Transverse colon (tissue), 4 donors: Measurements from ENCODE around the gene STAC. TPM values are rescaled to one million over a fixed set of nuclear protein-coding genes. Genes with fewer than 3 reads are reported as not detected.

ENCODE experiments used
- DNase-seq: peaks from one replicate; pipeline ENCODE4 v3.0.0-alpha.2; 2019
- H3K27ac ChIP-seq, 4 donors: fragments of 200-600 bp; sonication (generic); 2 replicates each; pipeline ENCODE4 v1.5.1; 2016 to 2018; ENCODE audit warnings: inconsistent platforms in 4 of 4
- H3K27me3 ChIP-seq: fragments of 200-600 bp; sonication (generic); 2 replicates; pipeline ENCODE4 v1.5.1; 2017; ENCODE audit warnings: inconsistent platforms
- H3K36me3 ChIP-seq, 4 donors: fragments of 200-600 bp; sonication (generic); 2 replicates each; pipeline ENCODE4 v1.5.1; 2017 to 2019; ENCODE audit warnings: inconsistent platforms in 4 of 4
- H3K4me1 ChIP-seq, 4 donors: fragments of 200-600 bp; sonication (generic); 2 replicates each; pipeline ENCODE4 v1.5.1; 2017 to 2020; ENCODE audit warnings: inconsistent platforms in 4 of 4
- H3K4me3 ChIP-seq, 4 donors: fragments of 200-600 bp; sonication (generic); 1 replicate in 1 of 4; 2 replicates in 3 of 4; pipeline versions ENCODE4 v1.5.1 to v1.6.1; 2017 to 2019; ENCODE audit warnings: inconsistent platforms in 4 of 4
- H3K9me3 ChIP-seq, 2 donors: fragments of 200-600 bp; sonication (generic); 2 replicates each; pipeline ENCODE4 v1.5.1; 2017 to 2019; ENCODE audit warnings: inconsistent platforms in 2 of 2
- CTCF ChIP-seq, 5 experiments: fragments of 200-600 bp in 3 of 5; fragments of 450-650 bp in 2 of 5; sonication (generic) in 3 of 5; IDR thresholded peaks; 1 replicate in 2 of 5; 2 replicates in 3 of 5; pipeline ENCODE4 v1.5.1; 2016 to 2017; ENCODE audit warnings: antibody characterized with exemption in 5 of 5, inconsistent platforms in 3 of 5, mild to moderate bottlenecking in 2 of 5, moderate library complexity in 1 of 5
- EP300 ChIP-seq: sonication (generic); formaldehyde crosslinking; IDR thresholded peaks from one replicate; pipeline ENCODE4 v1.6.1; 2017; ENCODE audit warnings: antibody characterized with exemption, low read depth
- POLR2A ChIP-seq: fragments of 450-650 bp; IDR thresholded peaks from one replicate; pipeline ENCODE4 v1.6.1; 2016; ENCODE audit warnings: antibody characterized with exemption, mild to moderate bottlenecking, moderate library complexity
- POLR2AphosphoS5 ChIP-seq, 3 donors: sonication (generic); formaldehyde crosslinking; IDR thresholded peaks; one replicate each; pipeline ENCODE4 v1.6.1; 2016; ENCODE audit warnings: antibody characterized with exemption in 3 of 3
- WGBS, 2 donors: methylation state at CpG; one replicate each; pipeline ENCODE4 v1.1.5; 2018; ENCODE audit warnings: low coverage in 1 of 2; 5-methylcytosine and 5-hydroxymethylcytosine counted together
- in situ Hi-C, 4 donors: fragments of 200-750 bp; cut with MboI; loops; one replicate each; pipeline versions ENCODE4 v1.15.0 to v1.15.1; 2017; ENCODE audit warnings: low sequenced_read_pairs in 3 of 4, low pct_ligation_motif_present in 1 of 4, low pct_unique_long_range_greater_than_20kb in 1 of 4
- intact Hi-C: fragments of 100-400 bp; cut with DNase I; formaldehyde crosslinking; loops from one replicate; pipeline ENCODE4 v1.15.1; 2023; ENCODE audit warnings: low total_unique reads
- total RNA-seq, 4 donors: library from RNA; depleted of rRNA; stranded (reverse); fragments of >200 nt; gene quantifications; one replicate each; pipeline ENCODE4 v1.1.0, GENCODE V29; 2016

STAC gene
- total RNA-seq, 4 donors from 2014 or later: 1.3 to 3.5 TPM; not detected in 2

GRCh38 chr3:36372534-36372935 is 7.8 kb upstream of the STAC start:
- intact Hi-C loops (no loop called here), in situ Hi-C loops (no loop called here)
- TF ChIP-seq EP300 (no peak), POLR2AphosphoS5 (IDR thresholded peaks at IDR 0.05) (no peak), POLR2A (no peak), CTCF (IDR thresholded peaks at IDR 0.05) (no peak)
- no peaks in the 10 kb centered on the region for H3K27me3 ChIP-seq
- H3K9me3 ChIP-seq: no peaks in the 10 kb centered on the region
- no peak overlapping the region for H3K27ac ChIP-seq
- no peak for DNase-seq
- no peaks in the 10 kb centered on the region for H3K36me3 ChIP-seq
- H3K4me3 ChIP-seq: no peak overlapping the region
- H3K4me1 ChIP-seq: no peaks in the 10 kb centered on the region

- DNase-seq: no peak
- in situ Hi-C loops (no loop called here), intact Hi-C loops (no loop called here)
- Histone ChIP-seq H3K27ac (no peak overlapping the region), H3K27me3 (no peaks in the 10 kb centered on the region), H3K4me3 (no peak overlapping the region), H3K36me3 (no peaks in the 10 kb centered on the region), H3K4me1 (no peaks in the 10 kb centered on the region), H3K9me3 (no peaks in the 10 kb centered on the region)
- TF ChIP-seq EP300: no peak
- no peak for TF ChIP-seq POLR2A
- no peak for TF ChIP-seq CTCF (IDR thresholded peaks at IDR 0.05)
- TF ChIP-seq POLR2AphosphoS5 (IDR thresholded peaks at IDR 0.05): no peak
Observed at GRCh38 chr3:36373084-36373483, 7.2 kb upstream of the STAC start.

- Histone ChIP-seq H3K27ac (no peak overlapping the region), H3K36me3 (no peaks in the 10 kb centered on the region), H3K9me3 (no peaks in the 10 kb centered on the region), H3K4me3 (no peak overlapping the region), H3K27me3 (no peaks in the 10 kb centered on the region), H3K4me1 (no peaks in the 10 kb centered on the region)
- TF ChIP-seq POLR2A (no peak), CTCF (IDR thresholded peaks at IDR 0.05) (no peak), POLR2AphosphoS5 (IDR thresholded peaks at IDR 0.05) (no peak), EP300 (no peak)
- no peak for DNase-seq
- 50 to 51% methylated on average over 2 to 3 of the region's 3 CpGs for WGBS, 2 donors
- in situ Hi-C loops: no loop called here
- intact Hi-C loops: no loop called here
Observed at GRCh38 chr3:36373666-36374065, 6.6 kb upstream of the STAC start.

- Histone ChIP-seq H3K27ac (no peak overlapping the region), H3K27me3 (peaks cover 25% of the 10 kb centered on the region), H3K36me3 (no peaks in the 10 kb centered on the region), H3K9me3 (no peaks in the 10 kb centered on the region), H3K4me3 (peak overlapping the region in 2 of 4 donors; percentile 28 to 45), H3K4me1 (peaks cover 0 to 10% (median 2%) of the 10 kb centered on the region in 4 donors)
- DNase-seq: no peak
- in situ Hi-C loops: no loop called here
- WGBS, 2 donors: 12 to 27% methylated on average over 2 to 8 of the region's 8 CpGs
- no peak for TF ChIP-seq EP300
- no peak for TF ChIP-seq POLR2A
- intact Hi-C loops: no loop called here
Observed at GRCh38 chr3:36379872-36380220, 458 bp upstream of the STAC start.

GRCh38 chr3:36381311-36381956 is 1.1 kb downstream of the STAC start:
- no peak overlapping the region for H3K27ac ChIP-seq

More at GRCh38 chr3:36381311-36381956, 1.1 kb downstream of the STAC start:
- H3K4me3 ChIP-seq: no peak overlapping the region
- no peaks in the 10 kb centered on the region for H3K9me3 ChIP-seq
- no peak for TF ChIP-seq CTCF (IDR thresholded peaks at IDR 0.05)
- TF ChIP-seq POLR2AphosphoS5 (IDR thresholded peaks at IDR 0.05): no peak
- TF ChIP-seq POLR2A: no peak
- TF ChIP-seq EP300: no peak
- no peak for DNase-seq
- WGBS, 2 donors: 48 to 64% methylated on average over 8 of the region's 8 CpGs
- intact Hi-C loops: no loop called here
- in situ Hi-C loops: no loop called here
- H3K36me3 ChIP-seq: no peaks in the 10 kb centered on the region
- peaks cover 25% of the 10 kb centered on the region for H3K27me3 ChIP-seq
- H3K4me1 ChIP-seq: peaks cover 0 to 10% (median 2%) of the 10 kb centered on the region in 4 donors
